ENCODE measurements around the gene BORCS5.
"Not testable (repeated sequence)": the region's sequence is repeated elsewhere in the genome, so short reads cannot be mapped to it uniquely, and the experiment has no call there.

BORCS5 gene

DNA sequence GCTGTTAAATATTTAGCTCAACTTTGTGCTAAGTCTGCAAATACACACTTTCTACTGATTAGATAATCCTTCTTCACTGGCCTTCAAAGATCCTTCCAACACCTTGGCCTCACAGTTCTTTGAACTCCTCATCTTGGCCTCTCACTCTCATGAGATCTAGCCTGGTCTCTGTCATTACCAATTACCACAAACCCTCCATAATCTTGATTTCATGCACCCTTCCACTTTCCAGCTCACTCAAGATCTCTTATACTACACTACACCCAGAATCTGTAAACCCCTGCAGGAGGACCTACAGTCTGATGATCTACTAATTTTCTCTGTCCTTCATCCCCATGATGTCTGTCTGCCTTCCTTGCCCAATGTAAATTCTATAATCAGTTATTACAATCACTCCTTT is 134.7 kb downstream of the BORCS5 start:
- no peak for DNase-seq

DNA sequence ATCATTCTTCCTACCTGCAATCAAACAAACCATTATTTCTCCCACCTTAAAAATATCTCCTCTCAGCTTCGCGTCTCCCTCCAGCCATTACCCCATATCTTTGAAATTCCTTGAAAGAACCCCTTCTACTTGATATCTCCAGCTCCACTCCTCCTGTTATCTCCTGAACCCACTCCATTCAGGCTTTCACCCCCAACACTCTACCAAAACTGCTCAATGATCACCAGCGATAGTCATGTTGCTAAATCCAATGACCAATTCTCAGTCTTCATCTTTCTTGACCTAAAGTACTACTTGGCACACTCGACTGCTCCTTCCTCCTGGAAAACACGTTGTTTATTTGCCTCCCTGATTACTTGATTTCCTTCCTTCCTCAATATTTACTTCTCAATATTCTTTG is 135.7 kb downstream of the BORCS5 start:
- DNase-seq: no peak

DNA sequence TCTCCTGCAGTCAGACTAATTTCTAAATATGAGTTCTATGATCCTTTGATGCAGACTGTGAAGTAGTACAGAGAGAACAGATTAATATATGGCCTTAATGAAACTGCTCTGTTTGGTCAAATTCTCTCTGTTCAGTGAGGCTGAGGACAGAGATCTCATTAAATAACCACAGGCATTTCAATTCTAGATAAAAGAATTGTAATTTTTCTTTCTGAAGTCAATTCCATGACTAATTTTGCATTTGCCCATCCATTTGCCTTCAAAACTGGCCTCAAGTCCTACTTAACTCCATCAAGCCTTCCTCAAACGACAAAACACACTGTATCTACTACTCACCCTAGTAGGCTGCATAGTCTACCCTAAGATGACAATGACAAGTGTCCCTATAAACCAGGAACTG is 138.7 kb downstream of the BORCS5 start:
- no peak for DNase-seq

DNA sequence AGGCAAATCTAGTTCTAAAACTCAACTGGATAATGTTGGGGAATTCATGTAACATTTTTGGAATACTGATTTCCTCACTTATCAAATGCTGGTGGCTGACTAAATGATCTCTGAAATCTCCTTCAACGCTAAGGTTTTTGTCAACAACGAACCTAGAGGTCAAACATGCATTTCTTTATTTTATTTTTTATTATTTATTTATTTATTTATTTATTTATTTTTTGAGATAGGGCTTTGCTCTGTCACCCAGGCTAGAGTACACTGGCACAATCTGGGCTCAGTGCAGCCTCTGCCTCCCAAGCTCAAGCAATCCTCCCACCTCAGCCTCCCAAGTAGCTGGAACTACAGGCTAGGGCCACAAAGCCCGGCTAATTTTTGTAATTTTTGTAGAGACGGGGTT is 141.3 kb downstream of the BORCS5 start:
- no peak for DNase-seq

DNA sequence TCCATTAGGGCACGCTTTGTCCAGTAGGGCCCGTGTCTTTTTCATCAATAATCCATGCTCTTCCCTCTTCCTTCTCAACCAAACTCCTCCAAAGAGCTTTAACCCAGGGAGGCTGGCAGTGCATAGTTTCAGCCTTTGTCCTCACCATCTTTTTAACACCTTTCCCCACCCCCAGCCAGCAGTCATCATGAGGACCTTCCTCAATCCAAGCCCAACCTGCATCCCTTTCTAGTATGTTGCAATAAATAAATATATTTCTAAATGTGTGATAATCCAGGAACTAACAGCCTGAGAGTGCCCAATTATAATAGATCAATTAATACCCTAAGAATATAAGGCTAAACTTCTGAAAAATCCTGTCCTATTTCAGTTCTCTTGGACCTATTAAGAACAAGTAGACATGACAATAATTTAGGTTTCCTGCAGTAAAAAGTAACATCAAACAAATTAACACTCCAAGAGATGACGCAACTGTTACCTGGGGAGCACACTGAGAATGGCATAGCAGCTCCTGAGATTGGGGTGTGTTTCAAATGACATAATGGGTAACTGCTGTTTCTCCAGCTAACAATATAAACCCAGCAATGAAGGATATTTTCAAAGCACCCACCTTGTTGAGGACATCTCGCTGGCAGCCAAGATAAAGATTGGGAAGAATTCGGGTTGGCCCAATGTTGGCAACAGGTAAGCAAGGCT is 143.2 kb downstream of the BORCS5 start:
- DNase-seq: no peak

DNA sequence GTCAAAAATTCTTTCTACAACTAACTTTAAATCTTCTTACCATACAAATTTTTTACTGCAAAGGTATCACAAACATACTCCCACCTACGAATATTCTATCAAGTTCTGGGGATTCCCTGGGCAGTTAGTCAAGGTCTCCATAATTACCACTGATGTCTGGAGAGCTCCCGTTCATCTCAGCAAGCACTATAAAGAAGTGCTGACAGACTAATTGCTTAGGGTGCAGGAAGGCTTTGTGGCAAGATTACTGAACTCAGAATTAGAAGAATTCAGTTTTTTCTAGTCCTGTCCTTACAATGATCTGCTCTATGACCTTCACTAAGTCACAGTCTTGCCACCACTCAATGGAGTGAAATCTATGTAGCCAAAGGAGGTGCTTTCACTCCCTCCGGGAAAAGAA is 144.2 kb downstream of the BORCS5 start:
- no peak for DNase-seq

DNA sequence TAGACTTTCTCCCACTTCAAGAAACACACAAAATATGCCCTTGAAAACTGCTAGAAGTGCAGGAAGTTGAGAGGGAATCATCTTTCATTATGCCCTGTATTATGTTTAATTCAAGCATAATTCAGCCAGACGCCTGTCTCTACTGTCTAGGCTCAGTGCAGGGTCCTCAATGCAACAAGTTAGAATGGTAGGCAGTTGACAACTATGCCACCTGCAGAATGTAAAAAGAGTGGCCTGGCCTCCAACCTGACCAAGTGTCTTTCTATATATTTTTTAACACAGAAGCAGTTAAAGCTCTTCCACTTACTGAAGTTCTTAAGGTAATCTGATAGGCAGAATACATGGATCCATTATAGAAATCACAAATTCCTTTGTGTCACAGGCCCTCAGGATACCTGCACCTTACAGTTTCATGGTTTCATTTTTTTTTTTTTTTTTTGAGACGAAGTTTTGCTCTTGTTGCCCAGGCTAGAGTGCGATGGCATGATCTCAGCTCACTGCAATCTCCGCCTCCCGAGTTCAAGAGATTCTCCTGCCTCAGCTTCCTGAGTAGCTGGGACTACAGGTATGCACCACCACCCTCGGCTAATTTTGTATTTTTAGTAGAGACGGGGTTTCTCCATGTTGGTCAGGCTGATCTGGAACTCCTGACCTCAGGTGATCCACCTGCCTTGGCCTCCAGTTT is 145.4 kb downstream of the BORCS5 start:
- not testable (repeated sequence) for DNase-seq

DNA sequence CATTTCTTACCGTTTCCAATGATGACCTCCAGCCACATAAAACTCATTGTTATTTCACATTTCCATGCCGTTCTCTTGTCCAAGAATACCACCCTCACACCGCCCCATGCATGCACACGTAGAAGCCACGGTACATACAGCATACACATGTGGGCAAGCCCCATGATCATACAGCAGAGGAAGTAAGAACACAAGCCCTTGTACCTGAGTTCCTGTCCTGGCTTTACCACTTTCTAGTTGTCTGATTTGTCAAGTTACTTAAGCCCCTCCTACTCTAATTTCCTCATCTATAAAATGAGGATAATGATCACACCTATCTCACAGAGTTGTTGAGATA is 145.9 kb downstream of the BORCS5 start:
- no peak for DNase-seq

DNA sequence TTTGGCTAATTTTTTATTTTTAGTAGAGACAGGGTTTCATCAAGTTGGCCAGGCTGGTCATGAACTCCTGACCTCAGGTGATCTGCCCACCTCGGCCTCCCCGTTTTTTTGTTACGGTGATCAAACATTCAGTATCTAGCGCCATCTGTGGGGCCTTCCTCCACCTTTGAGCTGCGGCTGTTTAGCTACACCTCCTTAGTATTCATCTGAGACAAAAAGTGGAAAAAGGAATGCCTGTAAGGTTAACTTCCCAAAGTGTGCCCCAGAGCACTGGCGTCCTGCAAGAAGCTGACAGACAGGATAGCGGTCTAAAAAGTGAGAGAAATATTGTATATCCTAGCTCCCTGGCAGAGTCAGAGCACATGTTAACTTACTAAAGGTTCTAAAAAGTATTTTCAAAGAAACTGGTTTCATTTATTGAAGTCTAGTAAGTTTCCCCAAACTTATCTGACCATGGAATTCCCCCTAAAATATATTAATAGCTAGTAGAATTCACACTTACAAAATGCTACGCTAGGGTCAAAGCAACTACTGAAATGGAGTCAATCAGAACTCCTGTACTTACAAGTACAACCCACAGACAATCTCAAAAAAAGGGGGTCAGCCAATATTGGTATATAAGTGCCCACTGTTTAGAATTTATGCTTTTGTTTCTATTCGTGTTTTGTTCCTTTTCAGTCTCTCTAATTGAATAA is 146.7 kb downstream of the BORCS5 start:
- no peak for DNase-seq

DNA sequence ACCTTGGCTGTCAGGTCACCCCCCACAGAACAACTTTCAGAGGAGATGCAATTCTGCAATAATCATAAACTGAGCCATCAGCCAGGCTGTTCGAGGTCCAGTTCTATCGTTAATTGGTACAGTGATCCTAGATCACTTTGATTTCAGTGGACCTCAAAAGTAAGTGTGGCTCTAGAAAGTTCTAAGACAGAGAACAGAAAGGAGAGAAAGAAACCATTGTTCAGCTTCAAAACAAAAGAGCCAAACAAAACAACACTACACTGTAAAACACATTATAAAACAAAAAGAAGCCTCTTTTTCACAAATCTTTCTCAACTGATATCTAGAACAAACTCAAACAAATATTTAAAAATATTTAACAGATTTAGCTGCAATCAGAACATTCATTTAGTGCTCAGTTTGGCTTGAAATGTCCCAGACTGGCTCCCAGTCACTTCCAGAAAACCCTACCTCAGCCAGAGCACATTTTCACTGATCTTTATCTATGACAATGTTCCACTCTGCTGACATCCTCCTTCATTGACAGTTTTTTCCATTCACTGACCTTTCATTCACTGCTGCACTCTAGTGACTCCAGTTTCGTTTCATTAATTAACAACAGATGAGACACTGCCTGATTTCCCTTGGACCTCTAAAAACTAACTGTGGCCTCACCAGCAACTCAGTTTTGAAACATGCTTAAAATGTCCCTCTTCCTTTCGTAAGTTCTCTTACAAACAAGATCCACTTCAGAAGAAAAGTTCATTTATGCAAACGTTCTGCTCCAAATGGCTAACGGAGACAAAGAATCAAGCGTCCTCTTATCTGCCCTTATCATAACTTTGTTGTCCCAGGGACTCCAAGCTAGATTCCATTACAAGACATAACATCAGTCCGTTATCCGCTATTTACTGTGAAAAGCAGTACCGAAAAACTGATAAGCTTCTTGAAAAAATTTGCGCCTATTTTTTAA is 148.9 kb downstream of the BORCS5 start:
- DNase-seq: no peak

DNA sequence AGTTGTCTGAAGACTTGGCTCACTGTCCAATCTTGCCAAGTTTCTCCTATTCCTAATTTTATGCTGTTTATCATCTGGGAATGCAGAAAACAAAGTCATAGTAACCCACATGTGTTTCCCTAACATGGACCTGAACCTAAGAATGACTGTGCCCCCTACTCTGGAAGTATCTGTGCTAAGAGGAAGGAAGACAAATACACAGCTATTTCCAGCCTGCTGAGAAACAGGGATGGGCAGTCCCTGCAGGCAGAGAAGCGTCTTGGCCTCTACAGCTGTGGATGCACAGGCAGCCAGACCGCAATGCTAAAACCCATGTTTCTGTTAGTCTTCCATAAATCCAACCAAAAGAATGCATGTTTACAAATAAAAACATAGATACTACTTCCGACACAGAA is 149.6 kb downstream of the BORCS5 start:
- no peak for DNase-seq

DNA sequence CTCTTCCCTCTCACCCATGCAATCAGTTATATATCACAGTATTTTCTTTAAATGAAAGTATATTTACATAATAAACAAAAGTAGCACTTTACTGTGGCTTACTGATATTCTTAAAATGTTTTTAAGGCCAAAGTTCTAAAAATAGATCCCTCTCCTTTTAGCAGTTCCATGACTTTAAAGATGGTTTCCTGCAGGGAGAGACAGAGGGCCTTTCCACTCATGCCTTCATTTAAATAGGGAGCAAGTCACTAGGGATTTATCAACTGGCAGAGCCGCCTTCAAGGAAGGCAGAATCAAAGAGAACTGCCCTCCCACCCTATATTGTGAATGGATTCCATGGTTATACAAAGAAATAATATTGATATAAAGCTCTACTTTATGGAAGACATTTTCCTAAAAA is 150.2 kb downstream of the BORCS5 start:
- DNase-seq: no peak

DNA sequence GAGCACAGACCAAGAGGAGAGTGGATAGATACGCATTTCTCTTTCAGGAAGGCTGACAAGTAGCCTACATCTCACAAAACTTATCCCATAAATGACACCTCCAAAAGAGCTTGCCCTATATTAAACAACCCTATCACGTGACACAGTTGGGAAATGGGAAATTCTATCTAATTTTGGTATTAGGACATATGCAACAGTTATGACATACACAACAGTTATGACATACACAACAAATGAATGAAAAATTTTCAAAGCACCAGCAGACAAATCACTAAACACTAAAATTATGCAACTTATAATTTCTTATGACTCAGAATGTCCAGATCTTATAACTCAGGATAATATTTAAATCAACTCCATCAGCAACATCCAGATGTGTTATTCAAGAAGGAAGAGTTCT is 151.7 kb downstream of the BORCS5 start:
- DNase-seq: peak; percentile 42 to 87

DNA sequence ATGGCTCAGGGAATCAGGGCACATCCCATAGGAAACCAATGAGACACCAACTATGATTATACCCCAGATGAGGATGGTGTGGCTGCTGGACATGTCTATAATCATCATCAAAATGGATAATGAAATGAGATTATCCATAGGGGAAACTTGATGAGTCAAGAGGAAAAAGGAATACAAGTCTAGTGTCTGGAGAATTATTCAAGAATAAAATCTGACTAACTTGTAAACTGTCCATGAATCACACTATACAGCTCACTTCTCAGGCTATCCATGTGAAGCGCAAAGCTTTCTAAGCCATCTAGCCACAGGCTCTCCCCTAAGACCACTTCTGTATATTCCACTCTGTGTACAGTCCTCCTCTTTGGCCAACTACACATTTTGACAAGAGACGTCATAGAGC is 153.3 kb downstream of the BORCS5 start:
- DNase-seq: no peak

DNA sequence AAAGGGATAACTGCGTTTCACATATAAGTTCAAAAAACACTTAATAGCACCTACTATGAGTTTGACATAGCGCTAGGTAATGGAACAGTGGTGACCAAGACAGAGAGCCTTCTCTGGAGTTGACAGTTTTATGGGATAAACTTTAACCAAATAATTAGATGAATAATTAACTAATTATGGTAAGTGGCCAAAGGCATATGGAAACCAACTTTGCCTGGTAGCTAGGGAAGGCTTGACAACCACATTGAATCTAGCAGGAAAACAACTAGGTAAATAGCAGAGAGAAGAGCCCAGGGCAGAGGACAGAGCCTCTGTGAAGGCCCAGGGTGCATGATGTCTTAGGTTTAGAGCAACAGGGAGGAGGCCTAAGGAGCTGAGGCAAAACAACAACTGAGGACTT is 153.7 kb downstream of the BORCS5 start:
- DNase-seq: no peak

DNA sequence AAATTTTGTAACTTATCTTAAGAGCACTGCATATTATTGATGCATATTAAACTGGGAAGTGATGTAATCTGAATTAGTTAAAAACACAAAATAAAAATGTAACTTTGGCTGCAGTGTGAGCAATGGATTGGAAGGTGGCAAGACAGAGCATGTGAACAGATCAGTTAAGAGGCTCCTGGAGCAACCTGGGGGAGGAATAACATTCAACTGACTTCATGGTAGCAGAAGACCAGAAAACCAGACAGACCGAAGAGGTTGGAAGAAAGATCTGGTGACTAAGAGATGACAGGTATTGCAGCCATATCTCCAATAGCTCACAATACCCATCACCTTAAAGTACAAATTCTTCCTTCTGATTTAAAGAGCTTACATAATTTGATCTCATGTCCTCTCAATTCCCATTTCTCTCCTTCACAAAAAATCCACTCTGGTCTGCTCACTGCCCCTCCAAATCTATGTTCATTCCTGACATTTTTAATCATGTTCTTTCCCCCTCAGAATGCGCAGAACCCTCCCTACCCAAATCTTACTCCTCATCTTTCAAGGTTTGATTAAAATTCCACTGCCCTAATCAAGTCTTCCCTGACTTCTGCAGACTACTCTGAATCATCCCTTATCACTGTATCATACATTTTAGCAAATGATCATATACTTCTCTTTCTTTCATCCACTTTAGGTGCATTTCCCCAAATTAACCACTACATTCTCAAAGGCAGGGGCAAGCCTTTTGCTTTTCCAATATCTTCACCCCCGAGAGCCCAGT is 154.3 kb downstream of the BORCS5 start:
- DNase-seq: no peak

DNA sequence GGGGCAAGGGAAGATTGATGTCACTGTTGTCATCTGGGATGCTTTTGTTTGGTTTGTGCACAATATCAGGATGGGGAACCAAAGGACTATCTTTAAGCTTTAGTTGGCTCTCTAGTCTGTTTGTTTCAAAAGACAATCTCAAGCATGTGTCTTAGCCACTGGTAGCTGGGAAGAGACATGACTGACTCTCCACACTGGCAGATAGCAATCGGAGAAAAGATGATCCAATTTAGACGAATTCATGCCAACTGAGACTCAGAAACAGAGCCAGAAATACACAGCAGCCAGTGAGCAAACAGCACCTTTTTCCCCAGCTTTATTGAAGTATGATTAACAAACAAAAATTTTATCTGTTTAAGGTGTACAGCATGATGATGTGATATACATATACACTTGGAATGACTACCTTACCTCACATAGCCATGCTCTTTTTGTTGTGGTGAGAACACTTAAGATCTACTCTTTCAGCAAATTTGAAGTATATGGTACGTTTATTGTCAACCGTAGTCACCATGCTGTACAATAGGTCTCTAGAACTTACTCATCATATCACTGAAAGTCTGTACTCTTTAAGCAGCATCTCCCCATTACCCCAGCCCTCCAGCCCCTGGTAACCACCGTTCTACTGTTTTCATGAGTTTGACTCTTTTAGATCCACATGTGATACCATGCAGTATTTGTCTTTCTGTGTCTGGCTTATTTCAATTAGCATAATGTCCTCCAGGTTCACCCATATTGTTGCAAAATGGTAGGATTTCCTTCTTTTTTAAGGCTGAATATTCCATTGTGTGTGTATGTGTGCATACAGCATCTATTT is 155.2 kb downstream of the BORCS5 start:
- DNase-seq: no peak

DNA sequence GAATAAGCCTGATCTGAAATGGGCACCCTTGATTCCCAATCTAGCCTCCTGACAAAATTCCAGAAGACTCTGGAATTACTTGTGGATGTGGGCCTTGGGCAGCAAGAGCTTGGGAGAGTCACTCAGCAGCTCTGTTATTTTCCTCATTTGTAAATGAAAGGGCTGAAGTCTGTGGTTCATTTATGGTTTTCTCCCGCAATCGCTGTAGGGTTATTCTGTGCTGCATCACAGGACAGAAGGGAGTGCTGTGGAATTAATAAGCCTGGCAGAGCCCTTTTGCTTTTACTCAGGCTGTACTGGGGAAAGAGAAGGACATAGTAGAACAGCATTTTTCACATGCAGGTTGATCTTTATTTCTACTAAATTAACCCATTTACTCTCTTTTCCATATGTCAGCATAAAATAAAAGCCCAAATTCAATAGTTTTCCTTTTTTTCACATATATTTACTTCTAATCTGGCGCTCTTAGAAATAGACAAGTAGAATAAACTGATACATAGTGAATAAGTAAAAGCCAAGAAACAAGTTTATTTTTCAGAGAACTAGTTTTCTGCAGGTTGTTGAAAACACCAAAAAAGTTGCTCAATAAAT is 156.6 kb downstream of the BORCS5 start:
- no peak for DNase-seq

DNA sequence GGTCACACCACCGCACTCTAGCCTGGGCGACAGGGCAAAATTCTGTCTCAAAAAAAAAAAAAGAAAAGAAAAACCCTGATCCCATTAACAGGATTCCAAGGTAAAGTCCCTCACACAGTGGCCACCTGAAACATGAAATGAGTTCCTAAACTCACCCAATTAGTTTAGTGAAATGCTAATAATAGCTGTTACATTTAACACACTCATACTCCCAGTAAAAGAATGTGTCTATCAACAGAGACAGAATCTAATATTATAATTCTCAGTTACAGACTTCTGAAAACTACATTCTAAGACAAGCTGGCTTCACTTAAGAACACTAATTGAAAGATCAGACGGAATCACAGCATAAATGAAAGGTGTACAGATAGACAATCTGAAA is 161.6 kb downstream of the BORCS5 start:
- no peak for DNase-seq

DNA sequence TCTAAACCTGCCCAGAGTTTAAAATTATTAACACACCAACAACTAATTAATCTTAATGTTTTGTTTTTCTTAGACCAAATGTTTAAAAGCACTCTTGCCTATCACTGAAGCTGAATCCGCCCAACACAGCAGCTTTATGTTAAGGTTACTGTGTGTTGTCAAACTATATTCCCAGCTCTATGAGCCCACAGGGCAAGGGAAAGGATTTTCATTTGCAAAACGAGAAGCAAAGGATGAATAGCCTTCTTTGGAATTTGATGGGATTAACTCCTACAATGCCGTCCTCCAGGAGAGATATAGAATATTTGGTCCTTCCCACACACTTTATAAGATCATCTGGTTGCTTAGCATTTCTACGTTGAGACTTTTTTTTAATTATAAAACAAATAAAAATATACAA is 162.0 kb downstream of the BORCS5 start:
- no peak for DNase-seq
